Peyer's patch (tissue), 4 donors: ENCODE results near the gene DIP2B.

Experiments
- CTCF ChIP-seq, 6 experiments: fragments of 450-650 bp in 4 of 6; fragments of 200-600 bp in 2 of 6; sonication (generic) in 1 of 6; IDR thresholded peaks; one replicate each; pipeline ENCODE4 v1.5.1; 2017 to 2019; ENCODE audit warnings: antibody characterized with exemption in 6 of 6, mild to moderate bottlenecking in 3 of 6, moderate library complexity in 1 of 6
- POLR2A ChIP-seq, 2 donors: fragments of 450-650 bp; IDR thresholded peaks; one replicate each; pipeline ENCODE4 v1.5.1; 2017; ENCODE audit warnings: antibody characterized with exemption in 2 of 2, mild to moderate bottlenecking in 2 of 2, moderate library complexity in 2 of 2

- TF ChIP-seq CTCF (IDR thresholded peaks at IDR 0.05): no peak
- no peak for TF ChIP-seq POLR2A (IDR thresholded peaks at IDR 0.05)
Measured at GRCh38 chr12:50554651-50555050, 49.9 kb downstream of the DIP2B start.
